Neural cell (in vitro differentiated cells): Measurements from ENCODE around the gene SCN8A. TPM values are rescaled to one million over a fixed set of nuclear protein-coding genes. Genes with fewer than 3 reads are reported as not detected.
A peak's percentile ranks its signal among the peaks of the same experiment; 100 is the strongest.

Source experiments
- H2AFZ ChIP-seq: fragments of 200-600, 300-800 bp; sonication (generic), shearing (Covaris generic); 2 replicates; pipeline ENCODE4 v1.6.0; 2014; ENCODE audit warnings: low read depth, mild to moderate bottlenecking, antibody characterized with exemption, low read length, moderate library complexity
- H3F3A ChIP-seq: fragments of 200-600 bp; shearing (Covaris generic); 2 replicates; pipeline ENCODE4 v1.6.1; 2016; ENCODE audit warnings: mild to moderate bottlenecking, moderate library complexity, mixed read lengths, antibody characterized with exemption, low read length; ENCODE audit not compliant: insufficient read depth, poor library complexity, severe bottlenecking
- H3K27ac ChIP-seq: fragments of 200-600, 300-800 bp; sonication (generic), shearing (Covaris generic); 2 replicates; pipeline ENCODE4 v1.5.1; 2014; ENCODE audit warnings: mild to moderate bottlenecking, low read length, moderate library complexity
- H3K27me3 ChIP-seq: fragments of 300-800, 200-600 bp; sonication (generic), shearing (Covaris generic); 2 replicates; pipeline ENCODE4 v1.6.0; 2014; ENCODE audit warnings: mild to moderate bottlenecking, low read depth, low read length, moderate library complexity; ENCODE audit not compliant: insufficient read depth
- H3K36me3 ChIP-seq: fragments of 300-800, 200-600 bp; sonication (generic), shearing (Covaris generic); 2 replicates; pipeline ENCODE4 v1.5.1; 2014; ENCODE audit warnings: mild to moderate bottlenecking, antibody characterized with exemption, low read length, moderate library complexity; ENCODE audit not compliant: insufficient read depth
- H3K4me2 ChIP-seq: fragments of 300-800, 200-600 bp; sonication (generic), shearing (Covaris generic); 2 replicates; pipeline ENCODE4 v1.6.0; 2014; ENCODE audit warnings: mild to moderate bottlenecking, low read length
- H3K4me3 ChIP-seq: fragments of 300-800, 200-600 bp; sonication (generic), shearing (Covaris generic); 2 replicates; pipeline ENCODE4 v1.5.1; 2014; ENCODE audit warnings: mild to moderate bottlenecking, low read length, moderate library complexity
- H3K79me2 ChIP-seq: fragments of 200-600 bp; shearing (Covaris generic); replicated peaks from 2 replicates; pipeline ENCODE4 v1.6.0; 2014; ENCODE audit warnings: mild to moderate bottlenecking, low read length, moderate library complexity; ENCODE audit not compliant: insufficient read depth
- H3K9ac ChIP-seq: fragments of 300-800, 200-600 bp; sonication (generic), shearing (Covaris generic); 2 replicates; pipeline ENCODE4 v1.6.1; 2016; ENCODE audit warnings: mild to moderate bottlenecking, low read length, mixed read lengths
- H3K9me2 ChIP-seq: fragments of 200-600 bp; shearing (Covaris generic); 2 replicates; pipeline ENCODE4 v1.6.1; 2016; ENCODE audit warnings: mild to moderate bottlenecking, low read length, mixed read lengths; ENCODE audit not compliant: insufficient read depth
- H3K9me3 ChIP-seq: fragments of 200-600, 300-800 bp; sonication (generic), shearing (Covaris generic); 2 replicates; pipeline ENCODE4 v1.6.1; 2016; ENCODE audit warnings: mild to moderate bottlenecking, mixed run types, low read length, moderate library complexity, mixed read lengths
- H4K20me1 ChIP-seq: fragments of 200-600 bp; shearing (Covaris generic); 2 replicates; pipeline ENCODE4 v1.6.1; 2016; ENCODE audit warnings: mild to moderate bottlenecking, mixed run types; ENCODE audit not compliant: insufficient read depth
- EP300 ChIP-seq: fragments of 450-650 bp; conservative IDR thresholded peaks from 2 replicates; pipeline ENCODE4 v1.6.1; 2014; ENCODE audit warnings: antibody characterized with exemption, mild to moderate bottlenecking, moderate library complexity; ENCODE audit not compliant: poor library complexity, severe bottlenecking
- EZH2 ChIP-seq: fragments of 200-600, 300-800 bp; shearing (Covaris generic), sonication (generic); IDR thresholded peaks from 2 replicates; pipeline ENCODE4 v1.6.1; 2014; ENCODE audit warnings: antibody characterized with exemption, low read length, borderline replicate concordance, mild to moderate bottlenecking; ENCODE audit not compliant: insufficient read depth, poor library complexity, severe bottlenecking
- MXI1 ChIP-seq: fragments of 450-650 bp; conservative IDR thresholded peaks from 2 replicates; pipeline ENCODE4 v1.6.1; 2014; ENCODE audit warnings: antibody characterized with exemption, mild to moderate bottlenecking; ENCODE audit not compliant: poor library complexity, severe bottlenecking
- POLR2AphosphoS5 ChIP-seq: IDR thresholded peaks from 2 replicates; pipeline ENCODE4 v1.6.1; 2012
- RAD21 ChIP-seq: fragments of 450-650 bp; conservative IDR thresholded peaks from 2 replicates; pipeline ENCODE4 v1.6.1; 2014; ENCODE audit warnings: antibody characterized with exemption, mild to moderate bottlenecking, moderate library complexity
- SMC3 ChIP-seq: fragments of 450-650 bp; conservative IDR thresholded peaks from 2 replicates; pipeline ENCODE4 v1.6.1; 2014; ENCODE audit warnings: antibody characterized with exemption, mild to moderate bottlenecking, moderate library complexity; ENCODE audit not compliant: poor library complexity
- TAF1 ChIP-seq: IDR thresholded peaks from 2 replicates; pipeline ENCODE4 v1.6.1; 2012; ENCODE audit warnings: low read depth
- polyA plus RNA-seq: library from polyadenylated mRNA; depleted of rRNA; stranded (reverse); fragments of >200 nt; gene quantifications from 2 replicates; pipeline ENCODE4 v1.2.3, GENCODE V29; 2014
- TF ChIP-seq, protein P1 (sequence below): IDR thresholded peaks from 2 replicates; pipeline ENCODE4 v1.6.1; 2012; ENCODE audit warnings: borderline replicate concordance
- TF ChIP-seq, protein P2 (sequence below): fragments of 450-650 bp; IDR thresholded peaks from 2 replicates; pipeline ENCODE4 v1.5.1; 2014; ENCODE audit warnings: antibody characterized with exemption, mild to moderate bottlenecking, moderate library complexity; ENCODE audit not compliant: poor library complexity, severe bottlenecking

SCN8A gene
- polyA plus RNA-seq, 1 donor from 2014 or later: 14.2 TPM

DNA sequence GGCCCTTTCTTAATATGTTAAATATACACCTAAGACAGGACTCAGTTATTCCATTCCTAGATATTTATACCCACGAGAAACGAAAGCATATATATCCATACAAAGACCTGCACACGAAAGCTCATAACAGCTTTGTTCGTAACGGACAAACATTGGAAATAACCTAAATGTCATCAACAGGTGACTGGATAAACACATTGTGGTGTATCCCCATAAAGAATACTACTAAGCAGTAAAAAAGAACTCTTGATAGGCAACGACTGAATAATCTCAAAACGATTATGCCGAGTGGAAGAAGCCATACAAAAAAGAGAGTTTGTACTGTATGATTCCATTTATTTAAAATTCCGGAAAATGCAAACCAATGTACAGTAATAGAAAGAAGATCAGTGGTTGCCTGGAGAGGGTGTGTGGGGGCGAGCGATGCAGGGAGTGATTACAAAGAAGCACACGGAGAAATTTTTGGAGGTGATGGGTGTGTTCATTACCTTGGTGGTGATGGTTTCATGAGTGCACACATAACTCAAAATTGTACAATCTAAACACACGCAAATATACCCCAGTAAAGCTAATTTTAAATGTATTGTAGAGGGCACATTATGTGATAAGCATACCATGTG is 1.4 kb upstream of the SCN8A start:
- Histone ChIP-seq H3K9ac (no peak overlapping the region), H3F3A (no peaks in the 10 kb centered on the region), H3K4me3 (peak overlapping the region; percentile 68), H3K36me3 (no peaks in the 10 kb centered on the region), H3K4me2 (no peak overlapping the region), H3K27ac (no peak overlapping the region), H4K20me1 (no peaks in the 10 kb centered on the region), H3K79me2 (peaks cover 25% of the 10 kb centered on the region), H3K9me3 (no peaks in the 10 kb centered on the region), H3K9me2 (no peaks in the 10 kb centered on the region), H2AFZ (no peak overlapping the region), H3K27me3 (no peaks in the 10 kb centered on the region)
- TF ChIP-seq EP300: no peak
- no peak for TF ChIP-seq POLR2AphosphoS5
- TF ChIP-seq RAD21: no peak
- TF ChIP-seq TAF1: no peak
- no peak for TF ChIP-seq SMC3
- no peak for TF ChIP-seq MXI1
- TF ChIP-seq, protein P1, sequence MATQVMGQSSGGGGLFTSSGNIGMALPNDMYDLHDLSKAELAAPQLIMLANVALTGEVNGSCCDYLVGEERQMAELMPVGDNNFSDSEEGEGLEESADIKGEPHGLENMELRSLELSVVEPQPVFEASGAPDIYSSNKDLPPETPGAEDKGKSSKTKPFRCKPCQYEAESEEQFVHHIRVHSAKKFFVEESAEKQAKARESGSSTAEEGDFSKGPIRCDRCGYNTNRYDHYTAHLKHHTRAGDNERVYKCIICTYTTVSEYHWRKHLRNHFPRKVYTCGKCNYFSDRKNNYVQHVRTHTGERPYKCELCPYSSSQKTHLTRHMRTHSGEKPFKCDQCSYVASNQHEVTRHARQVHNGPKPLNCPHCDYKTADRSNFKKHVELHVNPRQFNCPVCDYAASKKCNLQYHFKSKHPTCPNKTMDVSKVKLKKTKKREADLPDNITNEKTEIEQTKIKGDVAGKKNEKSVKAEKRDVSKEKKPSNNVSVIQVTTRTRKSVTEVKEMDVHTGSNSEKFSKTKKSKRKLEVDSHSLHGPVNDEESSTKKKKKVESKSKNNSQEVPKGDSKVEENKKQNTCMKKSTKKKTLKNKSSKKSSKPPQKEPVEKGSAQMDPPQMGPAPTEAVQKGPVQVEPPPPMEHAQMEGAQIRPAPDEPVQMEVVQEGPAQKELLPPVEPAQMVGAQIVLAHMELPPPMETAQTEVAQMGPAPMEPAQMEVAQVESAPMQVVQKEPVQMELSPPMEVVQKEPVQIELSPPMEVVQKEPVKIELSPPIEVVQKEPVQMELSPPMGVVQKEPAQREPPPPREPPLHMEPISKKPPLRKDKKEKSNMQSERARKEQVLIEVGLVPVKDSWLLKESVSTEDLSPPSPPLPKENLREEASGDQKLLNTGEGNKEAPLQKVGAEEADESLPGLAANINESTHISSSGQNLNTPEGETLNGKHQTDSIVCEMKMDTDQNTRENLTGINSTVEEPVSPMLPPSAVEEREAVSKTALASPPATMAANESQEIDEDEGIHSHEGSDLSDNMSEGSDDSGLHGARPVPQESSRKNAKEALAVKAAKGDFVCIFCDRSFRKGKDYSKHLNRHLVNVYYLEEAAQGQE: no peak
- TF ChIP-seq, protein P2, sequence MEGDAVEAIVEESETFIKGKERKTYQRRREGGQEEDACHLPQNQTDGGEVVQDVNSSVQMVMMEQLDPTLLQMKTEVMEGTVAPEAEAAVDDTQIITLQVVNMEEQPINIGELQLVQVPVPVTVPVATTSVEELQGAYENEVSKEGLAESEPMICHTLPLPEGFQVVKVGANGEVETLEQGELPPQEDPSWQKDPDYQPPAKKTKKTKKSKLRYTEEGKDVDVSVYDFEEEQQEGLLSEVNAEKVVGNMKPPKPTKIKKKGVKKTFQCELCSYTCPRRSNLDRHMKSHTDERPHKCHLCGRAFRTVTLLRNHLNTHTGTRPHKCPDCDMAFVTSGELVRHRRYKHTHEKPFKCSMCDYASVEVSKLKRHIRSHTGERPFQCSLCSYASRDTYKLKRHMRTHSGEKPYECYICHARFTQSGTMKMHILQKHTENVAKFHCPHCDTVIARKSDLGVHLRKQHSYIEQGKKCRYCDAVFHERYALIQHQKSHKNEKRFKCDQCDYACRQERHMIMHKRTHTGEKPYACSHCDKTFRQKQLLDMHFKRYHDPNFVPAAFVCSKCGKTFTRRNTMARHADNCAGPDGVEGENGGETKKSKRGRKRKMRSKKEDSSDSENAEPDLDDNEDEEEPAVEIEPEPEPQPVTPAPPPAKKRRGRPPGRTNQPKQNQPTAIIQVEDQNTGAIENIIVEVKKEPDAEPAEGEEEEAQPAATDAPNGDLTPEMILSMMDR: no peak
- TF ChIP-seq EZH2: no peak

DNA sequence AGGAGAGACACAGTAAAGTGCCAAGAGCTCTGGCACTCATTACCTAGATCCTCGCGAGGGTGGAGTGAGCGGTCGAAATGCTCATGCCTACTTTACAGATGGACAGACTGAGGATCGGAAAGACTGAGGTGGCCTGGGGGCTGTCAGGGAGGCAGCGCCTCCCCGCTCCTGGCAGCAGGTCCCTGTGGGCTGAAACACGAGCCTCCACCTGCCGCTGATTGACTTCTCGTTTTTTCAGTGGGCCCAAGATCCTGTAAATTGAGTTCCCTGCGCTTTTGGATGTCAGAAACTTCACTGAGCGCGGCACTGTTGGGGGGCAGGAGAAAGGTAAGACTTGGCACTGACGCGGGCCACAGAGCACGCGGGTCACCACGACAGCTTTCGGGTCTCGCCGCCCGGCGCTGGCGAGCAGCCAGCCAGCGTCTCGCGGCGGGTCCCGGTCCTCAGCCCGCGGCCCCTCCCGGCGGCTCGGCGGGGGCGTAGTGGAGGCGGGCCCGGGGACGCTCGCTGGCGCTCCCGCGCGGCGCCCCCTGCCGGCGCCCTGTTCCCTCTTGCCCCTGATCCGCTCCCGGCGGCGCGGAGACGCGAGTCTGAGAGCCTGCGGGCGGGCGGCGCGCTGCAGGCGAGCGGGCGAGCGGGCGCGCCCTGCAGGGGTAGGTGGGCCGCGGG is 552 bp upstream of the SCN8A start:
- peak overlapping the region; percentile 1 for H3K27ac ChIP-seq
- peak overlapping the region; percentile 68 for H3K4me3 ChIP-seq
- peak overlapping the region; percentile 13 for H3K4me2 ChIP-seq
- no peak overlapping the region for H2AFZ ChIP-seq
- H4K20me1 ChIP-seq: no peaks in the 10 kb centered on the region
- TF ChIP-seq EZH2 (no peak), MXI1 (peak; percentile 29), SMC3 (peak; percentile 62), POLR2AphosphoS5 (no peak), RAD21 (no peak), EP300 (peak; percentile 17), TAF1 (no peak)
- TF ChIP-seq, protein P1: no peak
- TF ChIP-seq, protein P2: peak; percentile 90
- peaks cover 33% of the 10 kb centered on the region for H3K79me2 ChIP-seq
- no peaks in the 10 kb centered on the region for H3K9me3 ChIP-seq
- peak overlapping the region; percentile 52 for H3K9ac ChIP-seq
- no peaks in the 10 kb centered on the region for H3K27me3 ChIP-seq
- no peaks in the 10 kb centered on the region for H3F3A ChIP-seq
- no peaks in the 10 kb centered on the region for H3K36me3 ChIP-seq
- no peaks in the 10 kb centered on the region for H3K9me2 ChIP-seq
